ENCODE data around the gene CSMD2. TPM values are rescaled to one million over a fixed set of nuclear protein-coding genes. Genes with fewer than 3 reads are reported as not detected.

The CSMD2 gene
- polyA plus RNA-seq, 3 donors = 0.84 to 1.3 (median 1.0) TPM

- DNase-seq (ENCODE audit: extremely low read depth in 1 of 11, low read depth in 9 of 11, low spot score in 4 of 11) = no peak
Observed at GRCh38 chr1:33578557-33579448, 586.2 kb downstream of the CSMD2 start.

GRCh38 chr1:33577663-33578062 is 587.4 kb downstream of the CSMD2 start:
- DNase-seq (ENCODE audit: extremely low read depth in 1 of 11, low read depth in 9 of 11, low spot score in 4 of 11) = no peak

- DNase-seq (ENCODE audit: extremely low read depth in 1 of 11, low read depth in 9 of 11, low spot score in 4 of 11) = no peak
Observed at GRCh38 chr1:33576821-33577599, 588.0 kb downstream of the CSMD2 start.

GRCh38 chr1:33575324-33575879 is 589.6 kb downstream of the CSMD2 start:
- DNase-seq (ENCODE audit: extremely low read depth in 1 of 11, low read depth in 9 of 11, low spot score in 4 of 11) = peak in 1 of 11 donors; percentile 17

- no peak for DNase-seq (ENCODE audit: extremely low read depth in 1 of 11, low read depth in 9 of 11, low spot score in 4 of 11)
Observed at GRCh38 chr1:33573661-33574060, 591.4 kb downstream of the CSMD2 start.

GRCh38 chr1:33572387-33572786 is 592.6 kb downstream of the CSMD2 start:
- no peak for DNase-seq (ENCODE audit: extremely low read depth in 1 of 11, low read depth in 9 of 11, low spot score in 4 of 11)

GRCh38 chr1:33569331-33569730 is 595.7 kb downstream of the CSMD2 start:
- DNase-seq (ENCODE audit: extremely low read depth in 1 of 11, low read depth in 9 of 11, low spot score in 4 of 11) = no peak

- peak in 10 of 11 donors; percentile 10 to 61 (median 28) for DNase-seq (ENCODE audit: extremely low read depth in 1 of 11, low read depth in 9 of 11, low spot score in 4 of 11)
Observed at GRCh38 chr1:33563699-33564098, 601.3 kb downstream of the CSMD2 start.

GRCh38 chr1:33562563-33562962 is 602.5 kb downstream of the CSMD2 start:
- no peak for DNase-seq (ENCODE audit: extremely low read depth in 1 of 11, low read depth in 9 of 11, low spot score in 4 of 11)

GRCh38 chr1:33561576-33561975 is 603.5 kb downstream of the CSMD2 start:
- DNase-seq (ENCODE audit: extremely low read depth in 1 of 11, low read depth in 9 of 11, low spot score in 4 of 11) = no peak

GRCh38 chr1:33560680-33561079 is 604.4 kb downstream of the CSMD2 start:
- no peak for DNase-seq (ENCODE audit: extremely low read depth in 1 of 11, low read depth in 9 of 11, low spot score in 4 of 11)

GRCh38 chr1:33548721-33549120 is 616.3 kb downstream of the CSMD2 start:
- no peak for DNase-seq (ENCODE audit: extremely low read depth in 1 of 11, low read depth in 9 of 11, low spot score in 4 of 11)

- no peak for DNase-seq (ENCODE audit: extremely low read depth in 1 of 11, low read depth in 9 of 11, low spot score in 4 of 11)
Observed at GRCh38 chr1:33548319-33548718, 616.7 kb downstream of the CSMD2 start.

- DNase-seq (ENCODE audit: extremely low read depth in 1 of 11, low read depth in 9 of 11, low spot score in 4 of 11) = no peak
Observed at GRCh38 chr1:33547576-33547975, 617.5 kb downstream of the CSMD2 start.

- no peak for DNase-seq (ENCODE audit: extremely low read depth in 1 of 11, low read depth in 9 of 11, low spot score in 4 of 11)
Observed at GRCh38 chr1:33541966-33542365, 623.1 kb downstream of the CSMD2 start.

GRCh38 chr1:33537885-33538284 is 627.1 kb downstream of the CSMD2 start:
- DNase-seq (ENCODE audit: extremely low read depth in 1 of 11, low read depth in 9 of 11, low spot score in 4 of 11) = no peak

- DNase-seq (ENCODE audit: extremely low read depth in 1 of 11, low read depth in 9 of 11, low spot score in 4 of 11) = no peak
Observed at GRCh38 chr1:33535334-33535733, 629.7 kb downstream of the CSMD2 start.

GRCh38 chr1:33532936-33533335 is 632.1 kb downstream of the CSMD2 start:
- no peak for DNase-seq (ENCODE audit: extremely low read depth in 1 of 11, low read depth in 9 of 11, low spot score in 4 of 11)

- no peak for DNase-seq (ENCODE audit: extremely low read depth in 1 of 11, low read depth in 9 of 11, low spot score in 4 of 11)
Observed at GRCh38 chr1:33532250-33532649, 632.8 kb downstream of the CSMD2 start.

- DNase-seq (ENCODE audit: extremely low read depth in 1 of 11, low read depth in 9 of 11, low spot score in 4 of 11) = no peak
Observed at GRCh38 chr1:33529957-33530356, 635.1 kb downstream of the CSMD2 start.

Data from renal cortex interstitium (tissue), 11 donors.